Measurements from ENCODE around the gene SMOC2. TPM values are rescaled to one million over a fixed set of nuclear protein-coding genes. Genes with fewer than 3 reads are reported as not detected.

The SMOC2 gene
- total RNA-seq, 3 donors from 2014 or later (not counting 1 experiment from before 2014, with no cell fraction given): not detected

- H3K4me3 Mint-ChIP-seq: no peak overlapping the region
- no peaks in the 10 kb centered on the region for H3K4me1 ChIP-seq (ENCODE audit: control insufficient read depth, insufficient read depth, low read length)
- ATAC-seq (no peak), DNase-seq (no peak)
- no peaks in the 10 kb centered on the region for H3K9me3 ChIP-seq (ENCODE audit: control insufficient read depth, insufficient read depth, low read length)
- intact Hi-C loops (cut with micrococcal nuclease): loop anchor here (10.0 kb wide), 1 partner anchor 250 kb away; no protein-coding TSS in a partner anchor
- no peak overlapping the region for H3K27ac Mint-ChIP-seq
- no peak overlapping the region for H3K27ac ChIP-seq (ENCODE audit: low read length)
- no peaks in the 10 kb centered on the region for H3K36me3 Mint-ChIP-seq
- H3K36me3 ChIP-seq (ENCODE audit: control insufficient read depth, insufficient read depth, low read length): no peaks in the 10 kb centered on the region
- TF ChIP-seq, protein P1, sequence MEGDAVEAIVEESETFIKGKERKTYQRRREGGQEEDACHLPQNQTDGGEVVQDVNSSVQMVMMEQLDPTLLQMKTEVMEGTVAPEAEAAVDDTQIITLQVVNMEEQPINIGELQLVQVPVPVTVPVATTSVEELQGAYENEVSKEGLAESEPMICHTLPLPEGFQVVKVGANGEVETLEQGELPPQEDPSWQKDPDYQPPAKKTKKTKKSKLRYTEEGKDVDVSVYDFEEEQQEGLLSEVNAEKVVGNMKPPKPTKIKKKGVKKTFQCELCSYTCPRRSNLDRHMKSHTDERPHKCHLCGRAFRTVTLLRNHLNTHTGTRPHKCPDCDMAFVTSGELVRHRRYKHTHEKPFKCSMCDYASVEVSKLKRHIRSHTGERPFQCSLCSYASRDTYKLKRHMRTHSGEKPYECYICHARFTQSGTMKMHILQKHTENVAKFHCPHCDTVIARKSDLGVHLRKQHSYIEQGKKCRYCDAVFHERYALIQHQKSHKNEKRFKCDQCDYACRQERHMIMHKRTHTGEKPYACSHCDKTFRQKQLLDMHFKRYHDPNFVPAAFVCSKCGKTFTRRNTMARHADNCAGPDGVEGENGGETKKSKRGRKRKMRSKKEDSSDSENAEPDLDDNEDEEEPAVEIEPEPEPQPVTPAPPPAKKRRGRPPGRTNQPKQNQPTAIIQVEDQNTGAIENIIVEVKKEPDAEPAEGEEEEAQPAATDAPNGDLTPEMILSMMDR (IDR thresholded peaks at IDR 0.05): no peak
- no peaks in the 10 kb centered on the region for H3K27me3 ChIP-seq (ENCODE audit: control insufficient read depth, insufficient read depth, low read length)
- no peaks in the 10 kb centered on the region for H3K9me3 Mint-ChIP-seq
- WGBS (ENCODE audit: insufficient coverage): 69% methylated on average over 10 of the region's 10 CpGs
- H3K4me1 Mint-ChIP-seq: peaks cover 8 to 26% of the 10 kb centered on the region in 2 donors
- no peak overlapping the region for H3K4me3 ChIP-seq (ENCODE audit: low read length)
- peaks cover 10 to 49% of the 10 kb centered on the region in 2 donors for H3K27me3 Mint-ChIP-seq (ENCODE audit: low read depth in 2 of 2)
Observed at GRCh38 chr6:168634541-168635328, 193.8 kb downstream of the SMOC2 start.

DNA sequence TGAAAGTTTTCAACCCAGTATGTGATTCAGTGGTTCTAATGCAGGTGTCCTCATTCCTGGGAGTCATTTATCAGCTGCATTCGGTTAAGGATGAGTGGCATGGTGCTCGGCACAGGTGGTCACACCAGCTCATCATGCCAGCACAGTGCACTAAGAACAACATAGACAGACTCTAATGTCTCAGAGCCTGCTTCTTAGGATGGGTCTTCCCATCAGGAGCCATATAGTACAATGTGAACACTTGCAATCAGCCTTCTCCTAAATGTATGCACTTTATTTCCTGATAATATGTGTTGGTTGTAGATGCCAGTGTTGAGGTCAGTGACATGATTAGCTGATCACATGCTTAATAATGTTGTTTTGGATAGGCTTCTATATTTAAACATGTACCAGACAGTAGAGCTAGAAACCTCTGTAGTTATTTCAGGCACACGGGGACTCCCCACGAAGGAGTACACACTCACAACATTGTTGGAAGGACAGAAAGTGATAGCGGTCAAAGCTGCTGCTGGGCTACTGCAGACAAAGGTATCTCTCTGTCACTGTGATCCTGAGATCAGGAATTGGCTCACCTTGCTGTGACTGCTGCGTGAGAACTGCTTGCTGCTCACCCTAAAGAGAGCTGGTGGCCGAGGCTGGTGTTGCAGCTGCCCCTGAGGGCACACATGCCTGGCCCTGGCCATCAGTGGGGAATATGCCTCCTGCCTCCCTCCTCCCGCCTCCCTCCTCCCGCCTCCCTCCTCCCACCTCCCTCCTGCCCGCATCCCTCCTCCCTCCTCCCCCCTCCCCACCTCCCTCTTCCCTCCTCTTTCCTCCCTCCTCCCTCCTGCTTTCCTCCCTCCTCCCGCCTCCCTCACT lies 195.4 kb downstream of the SMOC2 start:
- H3K4me1 ChIP-seq (ENCODE audit: control insufficient read depth, insufficient read depth, low read length): no peaks in the 10 kb centered on the region
- H3K27ac Mint-ChIP-seq: no peak overlapping the region
- H3K9me3 ChIP-seq (ENCODE audit: control insufficient read depth, insufficient read depth, low read length): no peaks in the 10 kb centered on the region
- intact Hi-C loops (cut with micrococcal nuclease): loop anchor here (10.0 kb wide), 1 partner anchor 248 kb away; no protein-coding TSS in a partner anchor
- no peaks in the 10 kb centered on the region for H3K9me3 Mint-ChIP-seq
- no peaks in the 10 kb centered on the region for H3K27me3 ChIP-seq (ENCODE audit: control insufficient read depth, insufficient read depth, low read length)
- peaks cover 14 to 54% of the 10 kb centered on the region in 2 donors for H3K27me3 Mint-ChIP-seq (ENCODE audit: low read depth in 2 of 2)
- TF ChIP-seq, protein P1 (IDR thresholded peaks at IDR 0.05): no peak
- no peak overlapping the region for H3K27ac ChIP-seq (ENCODE audit: low read length)
- H3K4me3 ChIP-seq (ENCODE audit: low read length): no peak overlapping the region
- no peaks in the 10 kb centered on the region for H3K36me3 Mint-ChIP-seq
- peaks cover 8 to 26% of the 10 kb centered on the region in 2 donors for H3K4me1 Mint-ChIP-seq
- no peaks in the 10 kb centered on the region for H3K36me3 ChIP-seq (ENCODE audit: control insufficient read depth, insufficient read depth, low read length)
- no peak overlapping the region for H3K4me3 Mint-ChIP-seq
- ATAC-seq (no peak), DNase-seq (no peak)
- WGBS (ENCODE audit: insufficient coverage): 63% methylated on average over 7 of the region's 11 CpGs

DNA sequence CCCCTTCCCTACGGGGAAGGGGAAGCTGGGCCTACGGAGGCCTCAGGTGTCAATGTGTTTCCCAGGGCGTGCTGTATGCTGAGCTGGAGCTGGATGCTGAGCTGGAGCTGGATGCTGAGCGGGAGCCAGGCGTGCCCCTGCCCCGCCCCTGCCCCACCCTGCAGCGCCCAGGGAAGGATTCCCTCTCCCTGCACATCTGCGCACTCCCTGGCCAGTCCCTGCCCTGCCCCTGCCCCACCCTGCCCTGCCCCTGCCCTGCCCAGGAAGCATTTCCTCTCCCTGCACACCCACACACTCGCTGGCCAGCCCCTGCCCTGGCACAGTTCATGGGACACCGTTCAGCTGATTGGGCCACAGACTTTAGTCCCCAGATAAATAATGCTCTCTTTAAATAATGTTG lies 196.8 kb downstream of the SMOC2 start:
- Mint-ChIP-seq H3K4me1 (peaks cover 8 to 26% of the 10 kb centered on the region in 2 donors), H3K9me3 (no peaks in the 10 kb centered on the region), H3K36me3 (no peaks in the 10 kb centered on the region), H3K27ac (no peak overlapping the region), H3K27me3 (ENCODE audit: low read depth in 2 of 2) (peaks cover 12 to 46% of the 10 kb centered on the region in 2 donors), H3K4me3 (no peak overlapping the region)
- Histone ChIP-seq H3K4me1 (ENCODE audit: control insufficient read depth, insufficient read depth, low read length) (no peaks in the 10 kb centered on the region), H3K27me3 (ENCODE audit: control insufficient read depth, insufficient read depth, low read length) (no peaks in the 10 kb centered on the region), H3K27ac (ENCODE audit: low read length) (no peak overlapping the region), H3K9me3 (ENCODE audit: control insufficient read depth, insufficient read depth, low read length) (no peaks in the 10 kb centered on the region), H3K4me3 (ENCODE audit: low read length) (no peak overlapping the region), H3K36me3 (ENCODE audit: control insufficient read depth, insufficient read depth, low read length) (no peaks in the 10 kb centered on the region)
- TF ChIP-seq, protein P1 (IDR thresholded peaks at IDR 0.05): no peak
- 83% methylated on average over 9 of the region's 10 CpGs for WGBS (ENCODE audit: insufficient coverage)
- intact Hi-C loops (cut with micrococcal nuclease): loop anchor here (10.0 kb wide), 1 partner anchor 247 kb away; no protein-coding TSS in a partner anchor
- ATAC-seq: no peak
- DNase-seq: no peak
